MM.1S (cell line): ENCODE measurements around the gene HS3ST4.

Experiments
- CTCF ChIP-seq: fragments of 300-600 bp; sonication (generic); IDR thresholded peaks from 2 replicates; pipeline ENCODE4 v1.5.1; 2016; ENCODE audit warnings: antibody characterized with exemption, low read length, mixed read lengths
- EZH2 ChIP-seq: fragments of 300-600 bp; sonication (generic); optimal IDR thresholded peaks from 2 replicates; pipeline ENCODE3; 2017; ENCODE audit warnings: low read depth, mild to moderate bottlenecking, antibody characterized with exemption, low read length, mixed read lengths

DNA sequence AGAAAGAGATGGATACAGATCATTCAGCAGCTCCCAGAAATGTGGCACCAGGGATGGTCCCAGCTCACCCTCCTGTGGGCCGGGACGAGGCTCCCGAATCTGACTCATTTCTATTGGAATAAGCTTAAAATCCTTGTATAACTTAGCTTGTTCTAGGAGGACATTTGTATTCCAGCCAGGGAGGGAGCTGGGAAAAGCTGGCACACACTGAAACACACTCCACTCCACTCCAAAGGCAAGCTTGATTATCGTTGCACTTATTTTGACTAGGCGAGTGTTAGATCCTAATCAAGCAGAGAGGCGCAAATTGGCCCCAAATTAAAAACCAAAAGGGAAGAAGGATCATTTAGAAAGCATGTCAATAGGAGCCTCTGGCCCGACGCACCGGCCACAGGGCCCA, 339.5 kb downstream of the HS3ST4 start:
- TF ChIP-seq CTCF, result no peak
- no peak for TF ChIP-seq EZH2
